Occipital lobe (tissue), 2 donors: ENCODE data around the gene RAD51B. TPM values are rescaled to one million over a fixed set of nuclear protein-coding genes. Genes with fewer than 3 reads are reported as not detected.

Experiments used
- DNase-seq: peaks from one replicate; lab custom pipeline; 2025; lab: John Stamatoyannopoulos, UW
- total RNA-seq: library from RNA; depleted of rRNA; stranded (reverse); fragments of >200 nt; gene quantifications from one replicate; pipeline ENCODE4 v1.2.3, GENCODE V29; 2014

Gene RAD51B
- total RNA-seq, 1 donor from 2014 or later = 9.8 TPM

DNA sequence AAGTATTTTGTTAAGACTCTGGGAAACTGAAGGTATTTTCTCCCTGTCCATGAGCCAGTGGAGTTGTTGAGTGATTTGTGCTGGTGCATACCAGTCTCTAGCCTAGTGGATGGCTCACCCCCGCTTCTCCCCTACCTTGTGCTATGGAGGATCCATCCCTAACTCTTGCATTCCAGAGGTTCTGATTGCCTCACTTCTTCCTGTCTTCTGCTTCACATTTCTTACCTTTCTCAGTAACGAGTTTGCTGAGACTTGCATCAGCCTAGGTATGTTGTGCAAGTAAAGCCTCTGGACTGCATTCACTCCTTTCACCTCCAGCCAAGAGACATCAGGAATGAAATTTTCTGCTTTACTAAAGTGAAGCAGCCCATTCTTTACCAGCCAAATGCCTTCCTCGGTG is 581.7 kb downstream of the RAD51B start:
- no peak for DNase-seq

DNA sequence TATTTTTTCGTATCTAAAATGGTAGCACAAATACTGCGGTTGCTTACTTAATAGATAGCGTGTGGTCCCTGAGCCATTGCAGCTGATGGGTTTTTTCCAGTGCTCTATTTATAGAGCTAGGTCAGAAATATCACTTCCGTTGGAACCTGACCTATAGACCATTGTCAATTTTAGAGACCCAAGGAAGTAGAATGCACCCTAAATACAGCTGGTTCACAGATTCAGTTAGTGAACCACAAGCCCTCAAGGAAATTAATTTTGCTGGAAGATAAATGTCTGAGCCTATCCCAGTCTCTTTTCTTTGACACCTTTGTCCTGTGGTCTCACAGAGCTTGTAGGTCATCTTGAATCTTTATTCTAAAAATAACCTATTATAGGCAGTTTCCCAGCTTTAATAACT is 582.3 kb downstream of the RAD51B start:
- DNase-seq = no peak

DNA sequence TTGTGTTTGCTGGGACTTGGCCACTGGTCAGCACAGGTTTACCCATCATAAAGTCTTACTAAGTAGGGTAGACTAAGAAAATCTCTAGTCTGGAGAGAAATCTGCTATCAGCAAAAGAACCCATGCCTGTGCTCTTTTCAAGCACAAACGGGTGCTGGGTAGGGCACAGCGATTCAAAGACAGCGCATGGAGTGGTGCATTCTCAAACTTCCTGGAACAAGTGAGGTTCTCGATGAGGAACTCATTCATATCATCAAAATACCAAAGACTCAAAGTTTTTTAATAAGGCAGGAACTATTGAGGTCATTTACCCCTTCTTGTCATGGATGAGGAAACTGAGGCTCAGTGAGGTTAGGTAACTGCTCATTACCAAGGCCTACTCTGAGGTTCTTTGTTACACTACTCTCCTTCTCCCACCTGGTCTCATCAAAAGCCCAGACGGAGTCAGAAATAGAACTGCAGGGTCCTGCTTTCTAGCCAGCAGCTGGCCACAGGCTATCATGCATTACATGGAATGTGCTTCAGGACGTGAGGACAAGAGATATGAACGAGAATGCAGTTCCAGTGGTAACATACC is 583.0 kb downstream of the RAD51B start:
- DNase-seq = no peak

DNA sequence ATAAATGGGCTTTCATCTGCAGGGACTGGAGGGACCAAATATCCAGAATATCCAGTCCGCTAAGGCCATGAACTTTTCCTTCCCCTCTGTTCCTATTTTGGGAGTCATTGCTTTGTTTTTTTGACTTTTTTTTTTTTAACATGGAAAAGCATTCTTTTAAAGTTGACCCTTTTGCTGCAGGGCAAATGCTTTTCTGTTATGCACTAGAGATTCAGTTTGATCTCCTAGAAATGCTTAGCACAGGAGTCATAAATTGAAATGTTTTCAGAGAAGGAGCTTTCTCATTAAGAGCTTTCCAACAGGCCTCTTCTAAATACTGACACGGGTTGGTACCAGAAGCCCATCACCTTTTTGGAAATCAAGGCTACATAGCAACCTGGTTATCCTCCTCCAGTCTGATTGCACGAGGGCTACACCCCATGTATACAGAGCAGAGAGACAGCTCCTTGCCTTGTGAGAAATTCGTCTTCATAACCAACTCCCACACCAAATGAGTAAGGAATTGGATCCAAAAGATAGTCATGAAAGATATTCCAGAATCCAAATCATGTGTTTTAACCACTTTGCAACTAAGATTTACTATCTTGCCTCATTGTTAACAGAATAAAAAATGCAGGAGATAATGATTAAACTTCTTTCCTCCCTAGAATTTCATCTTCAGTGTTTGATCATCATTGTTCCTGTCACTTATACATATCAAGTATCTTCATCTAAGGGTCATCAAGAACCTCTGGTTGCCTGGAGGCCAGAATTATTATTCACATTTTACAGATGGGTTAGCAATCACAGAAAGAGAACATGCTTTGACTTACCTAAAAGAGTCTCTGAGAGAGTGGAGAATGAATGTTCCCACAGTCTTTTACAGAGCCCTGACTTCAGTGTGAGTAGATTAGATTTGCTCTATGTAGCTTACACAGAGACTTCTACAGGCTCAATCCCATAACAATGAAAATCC is 583.9 kb downstream of the RAD51B start:
- no peak for DNase-seq

- DNase-seq = no peak
These were observed 584.6 kb downstream of the RAD51B start for GRCh38 chr14:68404146-68404527.

DNA sequence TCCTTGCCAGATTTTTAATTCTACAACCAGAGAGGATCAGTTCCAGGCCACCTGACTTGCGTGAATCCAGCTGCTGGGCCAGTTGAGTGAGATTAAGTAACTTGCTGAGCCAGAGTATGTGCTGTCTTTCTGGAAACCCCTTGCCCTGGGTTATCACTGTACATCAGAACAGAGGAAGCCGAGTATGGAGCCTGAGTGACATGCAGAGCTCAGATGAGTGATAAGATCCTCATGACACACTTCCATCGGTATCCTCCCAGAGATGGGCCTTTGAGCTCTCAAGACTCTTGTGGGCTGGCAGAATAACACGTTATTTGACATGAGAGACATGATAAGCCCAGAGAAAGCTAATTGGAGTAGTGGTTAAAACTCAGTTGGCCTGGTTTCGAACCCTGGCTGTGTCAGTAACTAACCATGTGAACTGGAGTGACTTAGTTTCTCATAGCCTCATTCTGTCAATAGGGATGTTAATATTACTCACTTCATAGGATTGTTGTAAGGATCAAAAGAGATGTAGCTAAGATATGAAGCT is 585.1 kb downstream of the RAD51B start:
- DNase-seq = no peak

- DNase-seq = no peak
These were observed 586.4 kb downstream of the RAD51B start for GRCh38 chr14:68405961-68406360.

DNA sequence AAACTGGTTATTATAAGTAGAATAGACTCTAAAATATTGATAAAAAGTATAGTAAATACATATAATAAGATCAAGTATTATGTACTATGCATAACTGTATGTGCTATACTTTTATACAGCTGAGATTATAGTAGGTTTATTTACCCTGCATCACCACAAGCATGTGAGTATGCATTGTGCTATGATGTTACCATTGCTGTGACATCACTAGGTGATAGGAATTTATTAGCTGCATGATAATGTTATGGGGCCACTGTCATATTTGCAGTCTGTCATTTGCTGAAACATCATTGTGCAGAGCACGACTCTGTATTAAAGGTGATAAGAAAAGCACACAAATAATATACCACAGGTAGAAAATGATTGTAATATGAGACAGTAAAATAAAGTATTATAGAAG is 587.7 kb downstream of the RAD51B start:
- DNase-seq = no peak

- no peak for DNase-seq
These were observed 588.2 kb downstream of the RAD51B start for GRCh38 chr14:68407825-68408224.

DNA sequence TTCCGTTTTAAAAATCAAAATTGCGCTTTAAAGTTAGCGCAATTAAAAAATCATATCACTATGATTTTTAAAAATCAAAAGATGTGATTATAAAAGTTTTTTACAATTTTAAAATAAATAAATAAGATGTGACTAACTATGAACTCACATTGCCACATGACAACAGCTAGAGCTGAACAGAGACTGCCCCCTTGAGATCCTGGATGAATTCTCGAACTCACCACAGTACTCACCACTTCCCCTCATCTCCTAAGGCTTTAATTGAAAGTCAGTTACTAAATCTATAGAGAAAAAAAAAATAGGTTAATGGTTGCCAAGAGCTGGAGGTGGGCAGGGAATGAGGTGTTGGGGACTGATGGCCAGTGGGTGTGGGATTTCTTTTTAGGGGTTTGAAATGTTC is 589.1 kb downstream of the RAD51B start:
- no peak for DNase-seq

- DNase-seq = no peak
These were observed 589.8 kb downstream of the RAD51B start for GRCh38 chr14:68409387-68409786.

GRCh38 chr14:68412505-68413465 is 593.2 kb downstream of the RAD51B start:
- DNase-seq = no peak

DNA sequence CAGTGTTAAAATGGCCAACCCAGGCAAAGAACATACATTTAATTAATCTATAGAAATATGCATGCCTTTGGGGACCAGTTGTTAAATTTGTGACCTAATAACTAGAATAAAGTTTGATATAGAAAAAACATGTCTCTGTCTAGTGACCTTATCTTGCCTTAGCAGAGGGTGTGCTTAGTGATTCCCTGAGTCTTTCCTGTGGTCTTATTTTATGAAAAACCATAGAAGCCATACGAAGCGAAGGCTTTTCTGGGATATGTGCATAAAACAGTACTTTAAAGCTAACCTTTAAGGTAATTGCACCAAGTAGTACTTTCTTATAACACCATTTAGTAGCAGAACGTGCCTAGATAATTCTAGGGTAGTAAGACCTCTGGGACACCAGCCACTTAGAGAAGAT is 593.9 kb downstream of the RAD51B start:
- DNase-seq = no peak

DNA sequence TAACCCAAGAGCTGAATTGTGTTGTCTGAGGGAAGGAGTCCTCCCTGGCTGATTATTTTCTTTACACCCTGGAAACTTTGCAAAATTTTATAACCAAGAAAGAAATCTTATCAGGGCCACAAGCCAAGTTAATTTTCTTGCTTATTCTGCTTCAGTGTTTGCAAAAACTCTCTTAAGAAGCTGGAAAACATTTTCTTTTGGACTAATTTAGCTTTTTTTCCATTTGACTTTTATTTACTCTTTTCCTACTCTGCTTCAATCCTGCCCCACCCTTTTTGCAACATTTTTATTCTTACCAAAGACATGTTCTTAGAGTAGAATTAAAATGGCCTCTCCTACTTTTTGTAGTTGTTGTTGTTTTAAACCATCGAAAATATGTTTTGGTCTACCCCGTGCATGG is 594.5 kb downstream of the RAD51B start:
- no peak for DNase-seq

DNA sequence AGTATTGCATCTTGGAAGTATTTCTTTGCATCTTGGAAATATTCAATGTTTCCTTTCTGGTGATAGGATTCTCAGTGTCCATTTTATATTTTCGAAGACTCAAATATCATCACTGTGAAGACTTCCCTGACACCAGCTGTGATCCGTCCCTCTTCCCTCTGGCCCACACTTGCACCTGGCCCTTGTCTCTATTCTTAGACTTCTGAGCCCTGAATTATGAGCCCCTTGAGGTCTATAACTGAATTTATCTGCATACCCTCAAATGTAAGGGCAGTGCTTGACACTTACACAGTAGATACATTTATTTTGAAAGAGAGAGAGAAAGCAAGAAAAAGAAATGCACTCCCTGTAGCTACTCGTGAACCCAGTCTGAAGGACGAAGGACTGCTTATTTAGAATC is 596.6 kb downstream of the RAD51B start:
- DNase-seq = no peak

- DNase-seq = no peak
These were observed 597.6 kb downstream of the RAD51B start for GRCh38 chr14:68417009-68417650.

GRCh38 chr14:68418174-68419118 is 598.9 kb downstream of the RAD51B start:
- DNase-seq = no peak

DNA sequence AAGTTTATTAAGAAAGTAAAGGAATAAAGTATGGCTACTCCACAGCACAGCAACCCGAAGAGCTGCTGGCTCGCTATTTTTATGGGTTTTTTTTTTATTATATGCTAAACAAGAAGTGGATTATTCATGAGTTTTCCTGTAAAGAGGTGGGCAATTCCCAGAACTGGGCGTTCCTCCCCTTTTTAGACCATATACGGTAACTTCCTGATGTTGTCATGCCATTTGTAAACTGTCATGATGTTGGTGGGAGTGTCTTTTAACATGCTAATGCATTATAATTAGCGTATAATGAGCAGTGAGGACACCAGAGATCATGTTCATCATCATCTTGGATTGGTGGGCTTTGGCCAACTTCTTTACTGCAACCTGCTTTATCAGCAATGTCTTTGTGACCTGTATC is 600.8 kb downstream of the RAD51B start:
- DNase-seq = no peak

- DNase-seq = no peak
These were observed 601.5 kb downstream of the RAD51B start for GRCh38 chr14:68421116-68421515.

DNA sequence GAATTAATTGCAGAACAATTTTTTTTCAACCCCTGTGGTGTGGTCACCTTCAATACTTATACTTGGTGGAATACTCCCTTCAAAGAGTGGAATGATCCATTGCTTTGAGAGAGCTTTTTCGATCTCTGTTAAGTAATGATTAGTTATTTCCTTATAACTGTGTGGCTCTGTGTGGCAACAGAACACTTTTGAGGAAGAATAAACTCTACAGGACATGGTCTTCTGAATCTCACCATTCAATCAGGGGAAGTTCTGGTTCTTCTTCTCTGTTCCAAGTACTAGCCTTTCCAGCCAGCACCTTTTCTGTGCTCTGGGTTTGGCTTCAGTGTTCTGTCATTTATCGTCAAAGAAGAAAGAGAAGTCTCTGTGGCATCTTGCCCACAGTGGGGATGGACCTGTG is 604.1 kb downstream of the RAD51B start:
- no peak for DNase-seq
